ENCODE data around the gene TMEM30B.

DNA sequence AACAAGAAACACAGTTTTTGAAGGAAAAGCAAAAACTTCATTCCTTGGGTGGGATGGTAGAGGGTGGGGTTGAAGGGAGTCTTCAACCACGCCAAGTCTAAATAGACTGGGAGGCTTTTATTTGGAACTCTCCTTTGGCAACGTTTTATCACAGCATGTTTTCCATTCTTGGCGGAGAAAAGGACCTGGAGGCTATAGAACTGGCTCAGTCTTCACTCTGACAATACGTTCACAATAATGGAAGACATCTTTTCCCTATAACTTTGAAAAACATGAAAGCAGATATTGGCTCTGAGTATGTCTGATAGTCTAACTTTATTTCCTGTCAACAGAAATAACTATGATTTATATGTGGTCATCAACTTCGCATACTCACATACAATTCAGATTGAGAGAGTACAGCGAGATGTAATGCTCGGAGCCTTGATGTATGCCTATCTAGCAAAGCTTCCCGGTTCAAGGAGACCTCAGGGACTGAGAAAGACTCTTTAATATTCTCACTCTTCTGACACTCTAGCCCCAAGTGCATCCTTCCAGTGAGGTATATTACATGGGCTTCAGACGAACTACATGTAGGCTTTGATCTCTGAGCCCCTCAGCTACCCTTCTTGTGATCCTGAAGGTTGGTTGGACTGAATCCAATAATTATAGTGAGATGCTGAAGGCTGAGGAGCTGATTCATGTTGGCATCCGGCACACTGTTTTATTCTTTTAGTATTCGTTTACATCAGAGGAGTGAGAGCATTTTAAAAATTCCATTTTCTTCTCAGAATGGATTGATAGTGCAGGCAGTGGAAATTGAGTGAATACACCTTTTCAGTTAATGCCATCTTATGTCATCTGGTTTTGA lies 14.0 kb downstream of the TMEM30B start:
- TF ChIP-seq, protein P1, sequence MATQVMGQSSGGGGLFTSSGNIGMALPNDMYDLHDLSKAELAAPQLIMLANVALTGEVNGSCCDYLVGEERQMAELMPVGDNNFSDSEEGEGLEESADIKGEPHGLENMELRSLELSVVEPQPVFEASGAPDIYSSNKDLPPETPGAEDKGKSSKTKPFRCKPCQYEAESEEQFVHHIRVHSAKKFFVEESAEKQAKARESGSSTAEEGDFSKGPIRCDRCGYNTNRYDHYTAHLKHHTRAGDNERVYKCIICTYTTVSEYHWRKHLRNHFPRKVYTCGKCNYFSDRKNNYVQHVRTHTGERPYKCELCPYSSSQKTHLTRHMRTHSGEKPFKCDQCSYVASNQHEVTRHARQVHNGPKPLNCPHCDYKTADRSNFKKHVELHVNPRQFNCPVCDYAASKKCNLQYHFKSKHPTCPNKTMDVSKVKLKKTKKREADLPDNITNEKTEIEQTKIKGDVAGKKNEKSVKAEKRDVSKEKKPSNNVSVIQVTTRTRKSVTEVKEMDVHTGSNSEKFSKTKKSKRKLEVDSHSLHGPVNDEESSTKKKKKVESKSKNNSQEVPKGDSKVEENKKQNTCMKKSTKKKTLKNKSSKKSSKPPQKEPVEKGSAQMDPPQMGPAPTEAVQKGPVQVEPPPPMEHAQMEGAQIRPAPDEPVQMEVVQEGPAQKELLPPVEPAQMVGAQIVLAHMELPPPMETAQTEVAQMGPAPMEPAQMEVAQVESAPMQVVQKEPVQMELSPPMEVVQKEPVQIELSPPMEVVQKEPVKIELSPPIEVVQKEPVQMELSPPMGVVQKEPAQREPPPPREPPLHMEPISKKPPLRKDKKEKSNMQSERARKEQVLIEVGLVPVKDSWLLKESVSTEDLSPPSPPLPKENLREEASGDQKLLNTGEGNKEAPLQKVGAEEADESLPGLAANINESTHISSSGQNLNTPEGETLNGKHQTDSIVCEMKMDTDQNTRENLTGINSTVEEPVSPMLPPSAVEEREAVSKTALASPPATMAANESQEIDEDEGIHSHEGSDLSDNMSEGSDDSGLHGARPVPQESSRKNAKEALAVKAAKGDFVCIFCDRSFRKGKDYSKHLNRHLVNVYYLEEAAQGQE (IDR thresholded peaks at IDR 0.05; ENCODE audit: insufficient replicate concordance, low read depth): no peak
- no peak for TF ChIP-seq CTCF (IDR thresholded peaks at IDR 0.05; ENCODE audit: insufficient read depth, low read length)
